ENCODE data around the gene SCNN1B. TPM values are rescaled to one million over a fixed set of nuclear protein-coding genes. Genes with fewer than 3 reads are reported as not detected.
"Not testable (repeated sequence)": the region's sequence is repeated elsewhere in the genome, so short reads cannot be mapped to it uniquely, and the experiment has no call there.

The SCNN1B gene
- total RNA-seq, 1 donor from 2014 or later: 0.29 TPM

DNA sequence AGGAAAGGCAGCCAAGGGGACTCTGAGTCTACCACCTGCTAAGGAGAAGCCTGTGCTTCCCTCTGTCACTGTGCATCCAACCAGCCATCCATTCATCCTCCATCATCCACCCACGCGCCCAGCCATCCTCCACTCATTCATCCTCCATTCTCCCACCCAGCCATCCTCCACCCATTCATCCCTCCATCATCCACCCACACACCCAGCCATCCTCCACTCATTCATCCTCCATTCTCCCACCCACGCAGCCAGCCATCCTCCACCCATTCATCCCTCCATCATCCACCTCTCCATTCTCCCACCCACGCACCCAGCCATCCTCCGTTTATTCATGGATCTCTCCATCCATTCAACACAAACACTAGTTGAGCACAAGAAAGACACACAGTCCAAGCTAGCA lies 76.8 kb downstream of the SCNN1B start:
- no peak for DNase-seq (ENCODE audit: extremely low read depth, low read depth, low spot score)

DNA sequence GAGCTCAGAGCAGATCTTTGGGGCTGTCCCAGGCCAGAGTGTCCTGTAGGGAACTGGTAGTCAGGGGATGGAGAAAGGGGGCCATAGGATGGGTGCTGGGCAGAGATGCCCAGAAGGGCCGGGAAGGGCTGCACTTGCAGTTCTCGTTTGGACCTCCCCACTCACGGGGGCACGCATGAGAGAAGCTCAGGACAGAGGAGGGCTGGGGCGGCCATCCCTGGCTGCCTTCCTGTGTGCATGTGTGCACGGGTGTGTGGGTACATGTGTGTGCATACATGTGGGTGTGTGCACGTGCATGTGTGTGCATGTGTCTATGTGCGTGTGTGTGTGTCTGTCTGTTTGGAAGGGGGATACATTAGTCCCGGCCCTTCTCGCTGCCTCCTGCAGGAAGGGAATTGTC lies 77.6 kb downstream of the SCNN1B start:
- DNase-seq (ENCODE audit: extremely low read depth, low read depth, low spot score): no peak

DNA sequence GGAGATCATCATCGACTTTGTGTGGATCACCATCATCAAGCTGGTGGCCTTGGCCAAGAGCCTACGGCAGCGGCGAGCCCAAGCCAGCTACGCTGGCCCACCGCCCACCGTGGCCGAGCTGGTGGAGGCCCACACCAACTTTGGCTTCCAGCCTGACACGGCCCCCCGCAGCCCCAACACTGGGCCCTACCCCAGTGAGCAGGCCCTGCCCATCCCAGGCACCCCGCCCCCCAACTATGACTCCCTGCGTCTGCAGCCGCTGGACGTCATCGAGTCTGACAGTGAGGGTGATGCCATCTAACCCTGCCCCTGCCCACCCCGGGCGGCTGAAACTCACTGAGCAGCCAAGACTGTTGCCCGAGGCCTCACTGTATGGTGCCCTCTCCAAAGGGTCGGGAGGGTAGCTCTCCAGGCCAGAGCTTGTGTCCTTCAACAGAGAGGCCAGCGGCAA lies 78.4 kb downstream of the SCNN1B start:
- no peak for DNase-seq (ENCODE audit: extremely low read depth, low read depth, low spot score)

DNA sequence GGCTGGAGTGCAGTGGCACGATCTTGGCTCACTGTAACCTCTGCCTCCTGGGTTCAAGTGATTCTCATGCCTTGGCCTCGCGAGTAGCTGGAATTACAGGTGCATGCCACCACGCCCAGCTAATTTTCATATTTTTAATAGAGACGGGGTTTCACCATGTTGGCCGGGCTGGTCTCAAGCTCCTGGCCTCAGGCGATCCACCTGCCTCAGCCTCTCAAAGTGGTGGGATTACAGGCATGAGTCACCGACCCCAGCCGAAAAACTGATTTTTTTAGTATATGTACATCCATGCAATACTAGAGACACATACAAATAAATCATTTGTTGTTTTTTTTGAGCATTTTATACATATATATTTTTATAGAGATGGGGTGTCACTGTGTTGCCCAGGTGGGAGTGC lies 79.6 kb downstream of the SCNN1B start:
- DNase-seq (ENCODE audit: extremely low read depth, low read depth, low spot score): not testable (repeated sequence)

DNA sequence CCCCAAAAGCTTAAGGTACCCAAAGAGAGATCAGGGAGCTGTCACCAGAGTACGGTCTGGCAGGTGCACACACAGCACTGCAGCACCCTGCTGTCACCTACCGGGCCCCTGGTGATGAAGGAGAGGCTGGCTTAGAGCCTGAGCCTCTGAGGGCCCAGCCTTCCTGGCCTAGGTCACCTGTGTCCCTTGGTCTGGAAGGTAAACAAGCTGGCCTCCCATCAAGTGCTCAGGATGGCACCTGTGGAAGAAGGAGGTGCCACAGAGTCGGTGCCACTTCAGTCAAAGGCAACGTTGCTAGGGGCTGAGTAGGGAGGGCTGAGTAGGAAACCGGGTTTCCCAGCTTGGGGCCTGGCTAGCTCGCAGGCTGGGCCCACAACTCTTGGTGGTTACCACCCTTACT lies 80.2 kb downstream of the SCNN1B start:
- DNase-seq (ENCODE audit: extremely low read depth, low read depth, low spot score): no peak

DNA sequence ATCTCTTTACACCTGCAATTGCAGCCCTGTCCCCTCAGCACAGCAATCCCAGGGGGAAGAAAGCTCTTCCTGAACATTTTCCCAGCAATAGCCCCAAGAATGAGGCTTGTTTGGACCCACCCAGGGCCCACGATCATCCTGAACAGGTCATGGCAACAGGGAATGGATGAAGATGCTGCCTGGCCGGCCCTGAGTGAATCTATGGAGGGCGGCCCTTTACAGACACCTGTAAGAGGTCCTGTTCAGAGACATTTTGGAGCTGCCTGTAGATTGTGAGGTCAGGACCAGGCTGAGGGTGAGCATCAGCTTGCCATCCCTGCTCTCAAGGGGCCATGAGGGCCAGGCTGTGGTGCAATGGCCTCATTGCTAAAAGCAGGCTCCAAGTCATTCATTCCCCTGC lies 81.8 kb downstream of the SCNN1B start:
- DNase-seq (ENCODE audit: extremely low read depth, low read depth, low spot score): no peak

DNA sequence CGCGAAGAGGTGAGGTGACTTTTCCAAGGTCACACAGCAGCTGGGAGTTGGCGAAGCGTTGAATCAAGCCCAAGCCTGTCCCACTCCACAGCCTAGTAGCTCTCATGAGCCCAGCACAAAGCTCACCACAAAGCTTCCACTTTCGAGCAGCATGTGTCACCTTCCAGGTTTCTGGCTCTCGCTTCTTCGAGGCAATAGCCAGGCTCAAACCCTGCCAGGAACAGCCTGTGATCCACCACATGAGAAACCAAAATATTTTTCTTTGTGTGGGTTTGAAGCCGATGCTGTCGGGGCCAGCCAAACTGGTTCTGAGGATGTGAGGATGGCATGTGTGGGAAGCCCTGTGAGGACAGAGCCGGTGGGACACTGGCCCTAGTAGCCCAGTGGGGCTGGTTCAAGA lies 82.8 kb downstream of the SCNN1B start:
- DNase-seq (ENCODE audit: extremely low read depth, low read depth, low spot score): no peak

DNA sequence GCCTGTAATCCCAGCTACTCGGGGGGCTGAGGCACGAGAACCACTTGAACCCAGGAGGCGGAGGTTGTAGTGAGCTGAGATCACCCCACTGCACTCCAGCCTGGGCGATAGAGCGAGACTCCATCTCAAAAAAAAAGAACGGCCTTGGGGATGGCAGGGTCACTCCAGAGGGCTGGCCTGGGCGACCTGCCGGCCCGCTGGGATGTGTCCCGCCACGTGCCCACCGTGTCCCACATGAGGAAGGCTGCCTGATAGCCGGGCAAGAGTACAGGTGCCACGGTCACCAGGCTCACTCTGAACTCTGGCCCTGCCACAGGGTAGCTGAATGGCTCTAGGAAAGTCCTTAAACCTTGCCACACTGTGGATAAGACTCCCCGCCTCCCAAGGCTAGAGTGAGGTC lies 83.3 kb downstream of the SCNN1B start:
- DNase-seq (ENCODE audit: extremely low read depth, low read depth, low spot score): no peak

DNA sequence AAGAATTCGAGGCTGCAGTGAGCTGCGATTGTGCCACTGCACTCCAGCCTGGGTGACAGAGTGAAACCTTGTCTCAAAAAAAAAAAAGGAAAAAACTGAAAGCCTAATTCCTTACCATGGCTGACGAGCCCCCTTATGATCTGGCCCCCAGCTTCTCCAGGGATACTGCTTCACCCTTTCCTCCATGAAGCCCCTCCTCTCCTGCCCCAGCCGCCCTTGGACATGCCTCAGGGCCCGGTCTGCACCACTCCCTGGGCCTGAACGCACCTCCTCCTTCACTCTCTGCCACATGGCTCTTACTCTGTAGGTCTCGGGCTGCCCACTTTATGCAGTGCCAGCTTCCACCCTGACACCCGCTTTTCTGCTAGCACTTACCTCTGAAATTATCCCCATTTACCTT lies 85.6 kb downstream of the SCNN1B start:
- no peak for DNase-seq (ENCODE audit: extremely low read depth, low read depth, low spot score)

DNA sequence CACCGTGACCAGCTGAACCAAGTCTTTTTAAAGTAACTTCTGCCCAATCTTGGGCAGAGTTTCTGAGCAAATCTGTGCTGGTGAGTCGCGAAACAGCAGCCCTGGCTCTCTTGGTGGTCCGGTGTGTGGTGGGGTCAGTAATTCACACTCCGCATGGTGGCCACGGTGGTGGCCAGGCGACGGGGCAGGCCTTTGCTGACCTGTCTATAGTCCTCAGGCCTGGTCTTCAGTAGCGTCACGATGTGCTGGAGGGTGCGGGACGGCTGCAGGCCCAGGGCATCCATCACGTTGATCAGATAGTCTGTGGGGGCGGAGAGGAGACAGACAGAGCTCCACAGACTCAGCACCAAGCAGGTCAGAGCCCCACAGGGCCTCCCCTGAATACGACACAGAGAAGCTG lies 86.7 kb downstream of the SCNN1B start:
- no peak for DNase-seq (ENCODE audit: extremely low read depth, low read depth, low spot score)

DNA sequence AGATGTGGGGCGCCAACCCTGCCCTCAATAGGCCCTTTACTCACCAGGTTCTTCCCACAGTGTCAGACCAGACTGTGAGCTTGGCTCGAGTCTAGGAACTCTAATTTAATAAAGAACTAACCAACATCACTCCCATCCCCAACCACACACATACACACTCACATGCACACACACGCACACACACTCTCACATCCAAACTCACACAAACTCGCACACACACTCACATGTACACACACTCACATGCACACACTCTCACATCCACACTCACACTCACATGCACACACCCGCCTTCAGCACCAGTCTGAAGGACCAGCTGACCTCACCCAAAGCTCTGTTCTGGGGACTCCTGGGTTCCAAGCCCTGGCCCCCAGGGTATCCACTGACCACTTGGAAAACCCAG lies 87.1 kb downstream of the SCNN1B start:
- no peak for DNase-seq (ENCODE audit: extremely low read depth, low read depth, low spot score)

DNA sequence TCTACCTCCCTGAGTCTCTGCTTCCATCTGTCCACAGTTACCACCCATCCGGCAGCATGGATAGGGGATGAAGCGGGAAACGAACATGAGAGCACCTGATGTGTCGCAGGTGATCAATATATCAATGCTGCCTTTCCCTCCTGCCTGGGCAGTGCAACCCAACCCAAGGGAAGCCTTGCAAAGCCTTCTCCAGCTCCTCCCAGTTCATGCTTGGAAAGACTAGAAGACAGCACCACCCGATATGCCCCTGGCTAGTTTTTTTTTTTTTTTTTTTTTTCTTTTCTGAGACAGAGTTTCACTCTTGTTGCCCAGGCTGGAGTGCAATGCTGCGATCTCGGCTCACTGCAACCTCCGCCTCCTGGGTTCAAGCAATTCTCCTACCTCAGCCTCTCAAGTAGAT lies 87.8 kb downstream of the SCNN1B start:
- DNase-seq (ENCODE audit: extremely low read depth, low read depth, low spot score): not testable (repeated sequence)

DNA sequence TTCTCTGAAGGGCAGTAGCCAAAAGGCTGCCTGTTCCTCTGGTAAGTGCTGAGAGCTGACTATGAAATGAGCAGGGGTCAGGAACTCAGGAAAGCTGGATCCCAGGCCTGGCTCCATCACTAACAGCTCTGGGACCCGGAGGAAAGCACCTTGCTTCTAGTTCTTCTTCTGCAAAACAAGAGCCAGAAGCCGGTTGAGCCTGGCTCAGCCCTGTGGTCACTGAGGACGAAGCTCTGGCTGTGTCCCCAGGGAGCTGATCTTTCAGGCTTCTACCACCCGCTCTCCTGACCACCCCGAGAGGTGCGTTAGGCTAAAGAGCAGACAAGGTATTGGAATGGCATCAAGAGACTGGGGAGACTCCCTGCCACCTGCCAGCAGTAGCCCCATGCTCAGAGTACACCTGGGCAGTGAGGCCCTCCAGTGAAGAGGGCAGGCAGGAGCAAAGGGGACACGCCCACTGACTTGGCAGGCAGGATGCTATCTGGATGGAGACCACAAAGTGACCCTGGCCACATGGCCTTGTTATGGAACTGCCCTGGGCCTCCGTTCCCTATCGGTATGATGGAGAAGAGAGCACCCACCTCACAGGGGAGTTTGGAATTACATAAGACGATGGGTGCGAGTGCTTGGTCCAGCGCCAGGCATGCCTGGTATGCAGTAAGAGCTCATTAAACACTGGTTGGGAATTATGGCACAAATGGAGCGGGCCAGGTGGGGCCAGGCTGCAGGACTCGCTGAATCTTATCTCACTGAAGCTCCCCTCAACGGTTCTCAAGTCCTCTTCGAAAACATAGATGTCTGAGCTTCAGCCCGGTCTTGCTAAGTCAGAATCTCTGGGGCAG lies 89.5 kb downstream of the SCNN1B start:
- no peak for DNase-seq (ENCODE audit: extremely low read depth, low read depth, low spot score)

DNA sequence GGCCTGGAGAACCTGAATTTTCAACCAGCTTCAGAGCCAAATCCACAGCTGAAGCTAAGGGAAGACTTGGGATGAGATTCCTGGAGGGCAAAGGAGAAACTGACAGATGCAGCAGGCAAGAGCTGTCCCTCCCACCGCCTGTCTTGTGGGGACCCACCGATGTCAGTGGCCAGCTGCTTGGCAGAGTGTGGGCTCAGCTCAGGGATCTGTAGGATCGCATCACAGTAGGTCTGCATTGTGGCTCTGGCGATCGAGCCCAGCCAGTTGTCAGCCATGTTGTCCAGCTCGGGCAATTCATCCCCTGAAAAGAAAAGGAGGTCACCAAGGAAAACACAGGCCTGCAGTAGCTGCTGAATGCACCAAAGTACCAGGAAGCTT lies 90.1 kb downstream of the SCNN1B start:
- DNase-seq (ENCODE audit: extremely low read depth, low read depth, low spot score): no peak

DNA sequence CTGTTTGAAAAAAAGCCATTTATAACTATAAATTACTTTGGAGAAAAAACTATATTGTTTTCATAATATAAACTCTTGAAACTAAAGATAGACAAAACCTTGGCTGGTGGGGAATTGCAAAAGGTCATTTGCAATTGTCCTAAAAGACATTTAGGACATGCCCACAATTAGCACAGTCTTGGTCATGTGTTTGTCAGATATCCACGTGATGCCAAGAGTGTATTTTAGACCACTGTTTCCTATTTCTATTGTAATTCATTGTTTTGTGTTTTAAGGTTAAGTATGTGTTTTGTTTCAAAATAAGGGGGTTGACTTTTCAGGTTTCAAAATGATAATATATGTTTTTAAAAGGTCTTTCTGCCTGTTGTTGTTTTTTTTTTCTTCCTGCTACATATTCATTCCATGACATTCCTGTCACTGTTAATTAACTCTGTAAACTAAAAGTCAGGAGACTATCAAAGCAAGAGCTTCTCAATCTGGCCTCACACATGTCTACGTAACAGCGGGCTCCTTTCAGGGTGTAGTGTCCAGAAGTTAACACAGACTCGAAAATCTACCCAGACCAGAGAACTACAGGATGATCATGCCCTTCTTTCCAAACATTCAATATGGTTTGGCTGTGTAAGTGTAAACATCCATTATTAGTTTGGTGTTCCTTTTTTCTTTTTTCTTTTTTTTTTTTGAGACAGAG lies 92.2 kb downstream of the SCNN1B start:
- no peak for DNase-seq (ENCODE audit: extremely low read depth, low read depth, low spot score)

DNA sequence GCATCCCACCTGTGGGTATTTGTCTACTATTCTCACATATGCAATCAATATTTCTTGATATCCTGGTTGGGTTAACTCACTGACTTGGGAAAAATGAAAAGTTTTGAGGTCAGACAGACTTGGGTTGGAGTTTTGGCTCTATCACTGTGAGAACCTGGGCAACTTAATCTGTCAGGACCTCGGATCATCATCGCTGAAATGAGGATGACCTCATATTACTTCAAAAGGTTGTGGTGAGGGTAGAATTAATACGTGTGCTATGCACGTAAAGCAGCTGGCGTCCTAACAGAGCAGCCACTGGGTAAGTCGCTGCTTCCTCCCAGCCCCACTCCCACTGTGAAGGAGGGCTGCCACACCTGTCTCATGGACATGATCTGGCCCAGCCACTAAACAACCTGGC lies 93.6 kb downstream of the SCNN1B start:
- DNase-seq (ENCODE audit: extremely low read depth, low read depth, low spot score): no peak

DNA sequence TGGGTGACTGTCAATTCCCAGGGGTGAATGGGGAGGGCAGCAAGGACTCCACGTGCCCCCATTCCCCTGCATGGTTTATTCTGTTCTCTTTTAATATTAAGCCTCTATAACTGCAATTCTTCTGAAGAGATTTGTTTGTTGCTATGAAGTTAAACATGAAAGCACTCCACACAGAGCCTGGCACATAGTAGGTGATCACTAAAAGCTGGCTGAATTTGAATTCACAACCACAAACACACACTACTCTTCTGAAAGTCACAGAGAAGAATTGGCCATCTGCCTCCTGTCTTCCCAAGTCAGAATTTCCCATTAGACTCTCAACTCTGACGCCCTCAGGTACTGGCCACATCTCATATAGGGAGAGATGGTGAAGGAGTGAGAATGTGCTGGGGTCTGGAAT lies 95.4 kb downstream of the SCNN1B start:
- DNase-seq (ENCODE audit: extremely low read depth, low read depth, low spot score): no peak

DNA sequence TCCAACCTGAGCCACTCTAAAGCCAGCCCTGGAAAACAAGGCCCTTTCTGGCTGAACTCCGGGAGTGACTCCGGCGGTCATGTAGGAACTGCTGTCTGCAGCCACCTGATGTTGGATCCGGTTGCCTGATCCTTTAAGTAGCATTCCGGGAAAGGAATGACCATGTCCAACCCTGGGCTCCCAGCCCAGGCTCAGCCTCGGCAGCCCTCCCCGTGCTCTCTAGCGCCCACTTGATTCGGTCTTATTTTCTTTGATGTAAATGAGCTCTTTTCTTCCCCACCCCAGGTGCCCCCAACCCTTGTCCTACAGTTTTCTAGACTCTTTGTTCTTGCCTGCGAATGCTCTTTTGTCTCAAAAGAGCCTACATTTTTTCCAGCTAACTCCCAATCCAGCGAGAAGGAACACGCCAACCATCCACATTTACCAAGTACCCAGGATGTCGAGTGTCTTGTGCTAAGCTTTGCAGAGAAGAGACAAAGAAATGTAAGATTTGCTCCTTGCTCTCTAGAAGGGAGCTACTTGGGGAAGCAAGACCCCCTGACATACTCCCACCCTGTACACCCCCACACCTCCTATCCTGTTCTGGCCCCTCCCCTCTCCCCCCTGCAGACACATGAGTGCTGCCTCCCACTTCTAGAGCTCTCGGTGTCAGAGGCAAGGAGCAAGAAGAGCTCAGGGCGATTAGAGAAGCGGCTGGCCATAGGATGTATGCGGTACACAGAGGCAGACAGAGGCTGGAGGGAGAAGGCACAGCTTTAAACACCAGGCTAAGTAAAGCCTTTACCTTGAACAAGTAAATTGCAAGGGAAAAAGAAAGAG lies 97.1 kb downstream of the SCNN1B start:
- DNase-seq (ENCODE audit: extremely low read depth, low read depth, low spot score): no peak

DNA sequence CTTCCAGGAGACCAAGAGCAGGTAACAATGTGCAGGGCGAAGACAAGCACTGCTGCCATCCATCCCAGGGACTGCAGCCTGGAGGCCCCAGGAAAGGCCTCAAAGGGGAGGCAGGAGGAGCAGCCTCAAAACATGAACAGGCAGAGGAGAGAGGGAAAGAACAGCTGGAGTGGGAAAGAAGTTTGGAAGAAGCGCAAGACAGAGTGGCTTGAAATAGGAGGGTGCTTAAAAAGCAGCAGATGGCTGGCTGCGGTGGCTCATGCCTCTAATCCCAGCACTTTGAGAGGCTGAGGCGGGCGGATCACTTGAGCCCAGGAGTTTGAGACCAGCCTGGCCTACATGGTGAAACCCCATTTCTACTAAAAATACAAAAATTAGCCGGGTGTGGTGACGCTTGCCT lies 98.3 kb downstream of the SCNN1B start:
- DNase-seq (ENCODE audit: extremely low read depth, low read depth, low spot score): not testable (repeated sequence)

DNA sequence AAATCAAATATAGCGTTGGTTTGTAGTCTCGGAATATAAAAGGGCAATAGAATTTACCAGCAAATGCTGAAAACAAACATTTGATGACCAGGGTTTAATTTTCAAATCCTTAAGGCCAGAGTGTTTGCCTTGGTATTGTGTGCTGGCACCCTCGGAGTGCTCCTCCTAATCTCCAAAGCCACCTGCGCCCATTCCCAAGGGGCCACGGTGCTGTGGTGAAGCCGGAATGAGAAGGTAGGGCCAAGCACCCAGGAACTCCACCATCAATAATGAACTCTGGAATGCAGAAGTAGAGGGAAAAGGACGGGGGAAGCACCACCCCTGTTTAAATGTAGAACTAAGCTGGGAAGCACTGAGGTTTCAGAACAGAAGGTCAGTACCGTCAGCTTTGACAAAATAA lies 99.0 kb downstream of the SCNN1B start:
- no peak for DNase-seq (ENCODE audit: extremely low read depth, low read depth, low spot score)

DNA sequence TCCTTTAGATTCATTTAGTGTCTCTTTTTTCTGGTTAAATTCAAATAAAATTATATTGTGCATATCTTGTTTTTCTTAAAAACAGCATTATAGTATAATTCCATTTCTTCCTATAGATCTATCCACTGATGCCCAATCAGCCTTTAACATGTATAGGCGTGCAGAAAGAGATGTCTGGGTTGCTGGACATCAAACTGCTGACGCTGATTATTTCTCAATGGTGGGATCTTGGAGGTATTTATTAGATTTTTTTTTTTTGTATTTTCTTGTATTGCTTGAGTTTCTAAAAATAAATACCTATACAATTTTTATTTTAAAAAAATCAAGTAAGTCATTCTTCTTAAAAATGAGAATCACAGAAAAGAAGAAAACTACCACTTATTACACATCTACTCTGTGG lies 100.0 kb downstream of the SCNN1B start:
- no peak for DNase-seq (ENCODE audit: extremely low read depth, low read depth, low spot score)

DNA sequence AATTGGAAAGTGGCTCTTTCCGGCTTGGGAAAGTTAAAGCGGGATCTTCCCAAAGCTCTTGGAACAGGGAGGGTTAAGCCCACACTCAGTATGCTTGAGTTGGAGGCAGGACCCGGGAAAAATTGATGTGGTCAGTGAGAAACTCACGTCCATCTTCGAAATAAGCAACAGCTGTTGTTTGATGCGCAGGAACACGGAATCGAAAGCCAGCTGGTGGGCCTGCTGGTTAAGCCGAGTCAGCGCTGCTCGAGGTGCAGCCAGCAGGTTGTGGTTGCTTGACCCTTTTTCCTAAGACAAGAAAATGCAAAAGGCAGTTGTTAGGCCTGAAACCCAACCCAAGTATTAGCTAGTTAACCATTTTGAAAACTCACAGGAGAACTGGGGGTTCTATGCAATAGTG lies 101.4 kb downstream of the SCNN1B start:
- DNase-seq (ENCODE audit: extremely low read depth, low read depth, low spot score): no peak
